NCI-H1436 (cell line): ENCODE data around the gene HVCN1.
A peak's percentile ranks its signal among the peaks of the same experiment; 100 is the strongest.
"Not testable (repeated sequence)": the region's sequence is repeated elsewhere in the genome, so short reads cannot be mapped to it uniquely, and the experiment has no call there.

Experiments
- DNase-seq: peaks from one replicate; lab custom pipeline; 2025; lab: John Stamatoyannopoulos, UW

Gene HVCN1

GRCh38 chr12:110688446-110689280 lies at the start of gene HVCN1:
Gene HVCN1, minus strand, starts transcription at chr12:110689115. Its CDS starts 5,870 bp downstream, at chr12:110683245.
- no peak for DNase-seq

GRCh38 chr12:110737532-110737931 lies 48.6 kb upstream of the HVCN1 start:
- no peak for DNase-seq

- not testable (repeated sequence) for DNase-seq
Observed at GRCh38 chr12:110737016-110737415, 48.1 kb upstream of the HVCN1 start.

GRCh38 chr12:110733900-110734299 lies 45.0 kb upstream of the HVCN1 start:
- DNase-seq, result no peak

GRCh38 chr12:110733089-110733715 lies 44.3 kb upstream of the HVCN1 start:
- DNase-seq, result no peak

- DNase-seq, result no peak
Observed at GRCh38 chr12:110732572-110732971, 43.7 kb upstream of the HVCN1 start.

- no peak for DNase-seq
Observed at GRCh38 chr12:110731479-110731878, 42.6 kb upstream of the HVCN1 start.

GRCh38 chr12:110728628-110729027 lies 39.7 kb upstream of the HVCN1 start:
- DNase-seq, result no peak

- DNase-seq, result no peak
Observed at GRCh38 chr12:110726708-110727369, 37.9 kb upstream of the HVCN1 start.

GRCh38 chr12:110726028-110726427 lies 37.1 kb upstream of the HVCN1 start:
- DNase-seq, result no peak

GRCh38 chr12:110725267-110725666 lies 36.4 kb upstream of the HVCN1 start:
- no peak for DNase-seq

GRCh38 chr12:110722892-110723291 lies 34.0 kb upstream of the HVCN1 start:
- not testable (repeated sequence) for DNase-seq

GRCh38 chr12:110721570-110721969 lies 32.7 kb upstream of the HVCN1 start:
- DNase-seq, result no peak

- no peak for DNase-seq
Observed at GRCh38 chr12:110720516-110720915, 31.6 kb upstream of the HVCN1 start.

GRCh38 chr12:110718222-110718908 lies 29.4 kb upstream of the HVCN1 start:
- no peak for DNase-seq

GRCh38 chr12:110717037-110717436 lies 28.1 kb upstream of the HVCN1 start:
- no peak for DNase-seq

- no peak for DNase-seq
Observed at GRCh38 chr12:110708917-110709316, 20.0 kb upstream of the HVCN1 start.

- no peak for DNase-seq
Observed at GRCh38 chr12:110705309-110705708, 16.4 kb upstream of the HVCN1 start.

GRCh38 chr12:110704750-110705149 lies 15.8 kb upstream of the HVCN1 start:
- peak; percentile 28 for DNase-seq

GRCh38 chr12:110704231-110704630 lies 15.3 kb upstream of the HVCN1 start:
- no peak for DNase-seq

- no peak for DNase-seq
Observed at GRCh38 chr12:110702081-110702480, 13.2 kb upstream of the HVCN1 start.
